RKO (cell line): ENCODE measurements around the gene SPDYE18.
"Not testable (repeated sequence)": the region's sequence is repeated elsewhere in the genome, so short reads cannot be mapped to it uniquely, and the experiment has no call there.

ENCODE experiments used
- DNase-seq: peaks from one replicate; pipeline ENCODE4 v3.0.0-alpha.2; 2016; ENCODE audit warnings: low spot score

SPDYE18 gene

GRCh38 chr7:77062557-77062956, at the start of gene SPDYE18:
TSS of gene SPDYE18 (minus strand) at chr7:77062558. CDS start at chr7:77060512, 2,046 bp downstream.
- DNase-seq, result not testable (repeated sequence)

GRCh38 chr7:77108362-77108761, 46.0 kb upstream of the SPDYE18 start:
- not testable (repeated sequence) for DNase-seq

DNA sequence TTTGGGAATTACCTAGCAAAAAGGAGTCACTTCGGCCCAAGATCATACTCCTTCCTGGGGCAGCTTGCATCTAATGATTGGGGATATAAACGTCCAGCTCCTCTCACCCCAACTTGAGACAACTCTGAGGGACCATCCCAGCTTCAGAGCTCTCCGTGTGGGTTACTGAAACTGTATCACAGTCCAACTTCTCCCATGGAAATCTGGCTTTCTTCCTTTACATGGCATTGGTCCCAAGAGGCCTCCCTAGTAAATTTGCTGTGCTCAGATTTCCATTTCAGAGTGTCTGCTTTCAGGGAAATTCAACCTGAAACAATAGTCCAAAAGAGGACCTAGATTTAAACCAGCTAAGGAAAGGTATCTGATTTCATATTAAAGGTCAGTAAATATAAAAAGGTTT, 45.3 kb upstream of the SPDYE18 start:
- not testable (repeated sequence) for DNase-seq

DNA sequence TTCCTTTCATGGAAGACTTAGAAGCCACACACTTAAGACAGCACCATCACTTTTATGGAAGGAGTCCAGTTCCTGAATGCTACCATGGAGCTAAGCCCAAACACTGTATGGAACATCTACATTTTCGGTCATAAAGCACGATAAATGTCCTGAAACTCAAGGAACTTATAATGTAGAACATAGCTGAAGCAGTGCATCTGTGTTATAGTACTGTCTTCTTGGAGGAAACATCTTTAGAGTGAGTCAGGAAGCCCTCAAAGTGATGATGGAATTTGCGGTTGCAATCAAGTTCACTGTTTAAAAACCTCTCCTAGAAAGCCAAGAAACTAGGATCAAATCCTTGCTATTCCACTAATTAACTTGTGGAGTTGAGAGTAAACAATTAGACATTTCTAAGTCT, 43.5 kb upstream of the SPDYE18 start:
- DNase-seq, result not testable (repeated sequence)

DNA sequence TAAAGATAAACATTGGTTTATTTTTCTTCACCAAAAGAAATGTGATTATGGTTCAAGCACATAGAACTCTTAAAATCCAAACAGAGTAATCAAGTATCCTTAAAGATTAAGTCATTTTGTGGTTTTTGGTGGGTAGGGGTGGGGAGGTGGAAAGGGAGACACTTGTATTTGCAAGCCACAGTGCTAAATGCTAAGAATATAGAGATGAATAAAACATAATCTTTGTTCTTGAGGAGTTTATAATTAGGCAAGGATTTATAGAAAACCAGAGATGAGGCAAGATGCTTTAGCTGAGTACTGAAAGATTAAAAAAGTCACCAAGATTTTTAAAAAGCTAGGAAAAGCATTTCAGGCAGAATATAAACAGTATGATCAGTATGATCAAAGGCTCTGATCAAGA, 40.3 kb upstream of the SPDYE18 start:
- DNase-seq, result not testable (repeated sequence)

GRCh38 chr7:77101187-77101586, 38.8 kb upstream of the SPDYE18 start:
- not testable (repeated sequence) for DNase-seq

DNA sequence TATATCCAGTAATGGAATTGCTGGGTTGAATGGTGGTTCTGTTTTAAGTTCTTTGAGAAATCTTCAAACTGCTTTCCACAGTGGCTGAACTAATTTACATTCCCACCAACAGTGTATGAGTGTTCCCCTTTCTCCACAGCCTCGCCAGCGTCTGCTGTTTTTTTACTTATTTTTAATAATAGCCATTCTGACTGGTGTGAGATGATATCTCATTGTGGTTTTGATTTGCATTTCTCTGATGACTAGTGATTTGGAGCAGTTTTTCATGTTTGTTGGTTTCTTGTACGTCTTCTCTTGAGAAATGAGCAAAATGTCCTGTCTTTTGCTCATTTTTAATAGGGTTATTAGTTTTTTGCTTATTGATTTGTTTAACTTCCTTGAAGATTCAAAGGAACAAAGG, 38.1 kb upstream of the SPDYE18 start:
- DNase-seq, result not testable (repeated sequence)

GRCh38 chr7:77092301-77092700, 29.9 kb upstream of the SPDYE18 start:
- DNase-seq, result not testable (repeated sequence)

GRCh38 chr7:77082192-77082591, 19.8 kb upstream of the SPDYE18 start:
- peak; percentile 3 for DNase-seq

DNA sequence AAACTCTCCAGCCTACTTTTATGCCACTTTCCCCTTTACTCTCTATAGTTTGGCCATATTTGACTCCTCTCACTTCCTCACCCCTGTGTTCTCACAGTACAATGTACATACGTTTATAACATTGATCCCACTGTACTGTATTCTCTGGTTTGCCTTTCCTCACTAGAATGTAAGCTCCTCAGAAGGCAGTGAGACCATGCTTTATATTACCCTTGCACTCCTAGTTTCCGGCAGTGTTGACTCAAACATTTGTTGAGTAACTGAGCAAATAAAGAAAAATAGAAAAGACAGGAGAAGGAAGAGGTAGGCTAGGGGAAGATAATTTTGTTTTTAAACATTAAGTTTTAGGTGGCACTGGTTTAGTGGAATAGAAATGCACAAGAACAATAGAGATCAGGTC, 17.9 kb upstream of the SPDYE18 start:
- not testable (repeated sequence) for DNase-seq

DNA sequence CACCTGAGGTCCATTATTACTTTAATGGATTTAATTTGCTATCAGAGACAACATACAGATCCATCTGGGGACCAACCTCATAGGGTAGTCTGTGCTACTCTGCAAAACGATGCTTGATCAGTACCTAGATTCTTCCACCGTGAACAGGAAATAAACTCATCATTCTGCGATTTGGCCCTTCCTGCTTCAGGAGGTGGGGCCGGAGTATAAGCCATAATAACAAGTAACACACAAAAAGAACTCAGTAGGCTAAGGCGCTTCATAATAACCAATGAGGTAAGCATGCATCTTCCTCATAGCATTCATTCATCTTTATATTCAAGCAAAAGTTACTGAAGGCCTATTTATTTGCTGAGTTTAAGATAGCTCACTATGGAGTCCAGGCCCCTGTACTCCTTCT, 17.3 kb upstream of the SPDYE18 start:
- not testable (repeated sequence) for DNase-seq

DNA sequence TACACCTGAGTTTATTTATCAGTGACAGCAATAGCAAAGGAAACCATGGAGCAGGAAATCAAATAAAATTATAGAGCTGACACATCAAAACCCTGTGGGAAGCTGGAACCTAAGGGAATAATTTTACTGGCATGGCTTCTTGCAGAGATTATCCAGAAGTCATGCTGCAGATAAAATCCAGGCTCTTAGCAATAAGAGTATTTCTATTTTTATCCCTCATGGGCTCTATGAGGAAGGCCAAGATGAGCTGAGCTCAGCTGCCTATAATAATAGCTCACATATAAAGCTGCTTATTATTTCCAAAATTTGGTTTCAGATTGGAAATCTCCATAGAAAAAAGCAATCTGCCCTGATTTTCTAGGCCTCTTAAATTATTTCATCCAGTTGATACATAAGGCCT, 16.8 kb upstream of the SPDYE18 start:
- DNase-seq, result not testable (repeated sequence)

GRCh38 chr7:77077060-77077459, 14.7 kb upstream of the SPDYE18 start:
- DNase-seq, result not testable (repeated sequence)

- not testable (repeated sequence) for DNase-seq
These were observed 12.5 kb upstream of the SPDYE18 start for GRCh38 chr7:77074786-77075396.

DNA sequence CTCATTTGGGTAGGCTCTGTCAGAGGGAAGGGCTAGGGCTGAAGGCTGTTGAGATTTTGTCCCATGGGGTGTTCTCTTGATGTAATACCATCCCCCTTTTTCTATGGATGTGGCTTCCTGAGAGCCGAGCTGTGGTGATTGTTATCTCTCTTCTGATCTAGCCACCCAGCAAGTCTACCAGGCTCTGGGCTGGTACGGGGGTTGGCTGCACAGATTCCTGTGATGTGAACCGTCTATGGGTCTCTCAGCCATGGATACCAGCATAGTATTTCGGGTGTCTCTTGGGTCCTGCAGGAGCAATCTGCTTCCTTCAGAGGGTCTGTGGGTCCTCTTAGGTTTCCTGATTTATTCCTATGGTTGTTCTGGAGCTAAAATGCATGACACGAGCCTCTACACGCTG, 8.8 kb upstream of the SPDYE18 start:
- DNase-seq, result not testable (repeated sequence)

DNA sequence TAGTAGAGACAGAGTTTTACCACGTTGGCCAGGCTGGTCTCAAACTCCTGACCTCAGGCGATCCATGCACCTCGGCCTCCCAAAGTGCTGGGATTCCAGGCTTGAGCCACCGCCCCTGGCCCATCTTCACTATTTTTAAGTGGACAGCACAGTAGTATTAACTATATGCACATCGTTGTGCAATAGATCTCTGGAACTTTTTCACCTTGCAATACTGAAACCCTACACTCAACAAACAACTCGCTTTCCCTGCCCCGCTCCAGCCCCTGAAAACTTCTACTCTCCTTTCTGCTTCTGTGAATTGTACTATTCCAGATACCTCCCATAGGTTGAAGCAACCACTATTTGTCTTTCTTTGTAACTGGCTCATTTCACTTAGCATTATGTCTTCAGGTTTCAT, 3.5 kb upstream of the SPDYE18 start:
- not testable (repeated sequence) for DNase-seq

- DNase-seq, result not testable (repeated sequence)
These were observed 1.4 kb upstream of the SPDYE18 start for GRCh38 chr7:77063732-77064131.

GRCh38 chr7:77032261-77032660, 30.1 kb downstream of the SPDYE18 start, which contains the start of gene SPDYE17:
TSS of gene SPDYE17 (minus strand) at chr7:77032361. CDS start at chr7:77030570, 1,791 bp downstream.
- not testable (repeated sequence) for DNase-seq

GRCh38 chr7:77026349-77026748, 36.0 kb downstream of the SPDYE18 start:
- DNase-seq, result not testable (repeated sequence)

DNA sequence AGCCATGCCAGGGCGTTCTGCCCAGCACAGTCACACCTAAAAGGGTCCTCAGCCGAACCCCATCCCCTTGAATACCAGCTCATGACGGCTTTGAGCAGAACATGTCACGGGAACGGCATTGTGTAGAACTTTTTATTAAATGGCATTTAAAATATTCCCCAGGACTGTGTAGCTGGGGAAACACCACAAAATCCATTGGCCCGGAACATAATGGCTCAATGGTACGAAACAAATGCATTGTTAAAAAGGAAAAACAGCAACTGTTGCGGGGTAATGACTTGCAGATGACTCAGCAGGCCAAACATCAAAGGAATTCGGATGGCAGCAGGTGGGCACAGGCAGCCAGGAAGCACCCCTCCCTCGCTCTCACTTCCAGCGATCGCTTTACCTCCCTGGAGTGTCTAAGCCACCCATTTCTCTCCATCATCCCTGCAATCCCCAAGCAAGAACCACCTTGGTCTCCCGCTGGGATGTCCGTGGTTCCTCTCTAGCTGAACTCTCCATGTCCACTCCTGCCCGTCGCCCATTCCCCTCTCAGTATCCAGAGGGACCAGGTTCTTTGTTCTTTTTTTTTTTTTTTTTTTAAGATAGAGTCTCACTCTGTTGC, 52.2 kb downstream of the SPDYE18 start:
- DNase-seq, result not testable (repeated sequence)

- DNase-seq, result not testable (repeated sequence)
These were observed 54.4 kb downstream of the SPDYE18 start for GRCh38 chr7:77008000-77008399.

GRCh38 chr7:77006127-77007110, 55.9 kb downstream of the SPDYE18 start:
- not testable (repeated sequence) for DNase-seq
